Body of pancreas (tissue), 4 donors: ENCODE measurements around the gene CNOT6.

ENCODE experiments used
- POLR2A ChIP-seq, 3 donors: fragments of 450-650 bp; IDR thresholded peaks; one replicate each; pipeline ENCODE4 v1.6.1; 2016; ENCODE audit warnings: antibody characterized with exemption in 3 of 3, mild to moderate bottlenecking in 2 of 3
- TF ChIP-seq, protein P1 (sequence below), 7 experiments: fragments of 450-650 bp in 4 of 7; fragments of 200-600 bp in 3 of 7; sonication (generic) in 3 of 7; IDR thresholded peaks; one replicate each; pipeline ENCODE4 v1.5.1; 2016 to 2019; ENCODE audit warnings: antibody characterized with exemption in 7 of 7

GRCh38 chr5:180575571-180575970, 81.4 kb downstream of the CNOT6 start:
- no peak for TF ChIP-seq POLR2A (IDR thresholded peaks at IDR 0.05)
- TF ChIP-seq, protein P1, sequence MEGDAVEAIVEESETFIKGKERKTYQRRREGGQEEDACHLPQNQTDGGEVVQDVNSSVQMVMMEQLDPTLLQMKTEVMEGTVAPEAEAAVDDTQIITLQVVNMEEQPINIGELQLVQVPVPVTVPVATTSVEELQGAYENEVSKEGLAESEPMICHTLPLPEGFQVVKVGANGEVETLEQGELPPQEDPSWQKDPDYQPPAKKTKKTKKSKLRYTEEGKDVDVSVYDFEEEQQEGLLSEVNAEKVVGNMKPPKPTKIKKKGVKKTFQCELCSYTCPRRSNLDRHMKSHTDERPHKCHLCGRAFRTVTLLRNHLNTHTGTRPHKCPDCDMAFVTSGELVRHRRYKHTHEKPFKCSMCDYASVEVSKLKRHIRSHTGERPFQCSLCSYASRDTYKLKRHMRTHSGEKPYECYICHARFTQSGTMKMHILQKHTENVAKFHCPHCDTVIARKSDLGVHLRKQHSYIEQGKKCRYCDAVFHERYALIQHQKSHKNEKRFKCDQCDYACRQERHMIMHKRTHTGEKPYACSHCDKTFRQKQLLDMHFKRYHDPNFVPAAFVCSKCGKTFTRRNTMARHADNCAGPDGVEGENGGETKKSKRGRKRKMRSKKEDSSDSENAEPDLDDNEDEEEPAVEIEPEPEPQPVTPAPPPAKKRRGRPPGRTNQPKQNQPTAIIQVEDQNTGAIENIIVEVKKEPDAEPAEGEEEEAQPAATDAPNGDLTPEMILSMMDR (IDR thresholded peaks at IDR 0.05): no peak
